Amniotic stem cell (primary cell): ENCODE data around the gene FAM53B.

ENCODE experiments used
- DNase-seq: peaks from one replicate; lab custom pipeline; 2025; lab: John Stamatoyannopoulos, UW

FAM53B gene

GRCh38 chr10:124696446-124697392, 47.5 kb downstream of the FAM53B start:
- DNase-seq: no peak

- no peak for DNase-seq
Observed at GRCh38 chr10:124695259-124695658, 48.9 kb downstream of the FAM53B start.

DNA sequence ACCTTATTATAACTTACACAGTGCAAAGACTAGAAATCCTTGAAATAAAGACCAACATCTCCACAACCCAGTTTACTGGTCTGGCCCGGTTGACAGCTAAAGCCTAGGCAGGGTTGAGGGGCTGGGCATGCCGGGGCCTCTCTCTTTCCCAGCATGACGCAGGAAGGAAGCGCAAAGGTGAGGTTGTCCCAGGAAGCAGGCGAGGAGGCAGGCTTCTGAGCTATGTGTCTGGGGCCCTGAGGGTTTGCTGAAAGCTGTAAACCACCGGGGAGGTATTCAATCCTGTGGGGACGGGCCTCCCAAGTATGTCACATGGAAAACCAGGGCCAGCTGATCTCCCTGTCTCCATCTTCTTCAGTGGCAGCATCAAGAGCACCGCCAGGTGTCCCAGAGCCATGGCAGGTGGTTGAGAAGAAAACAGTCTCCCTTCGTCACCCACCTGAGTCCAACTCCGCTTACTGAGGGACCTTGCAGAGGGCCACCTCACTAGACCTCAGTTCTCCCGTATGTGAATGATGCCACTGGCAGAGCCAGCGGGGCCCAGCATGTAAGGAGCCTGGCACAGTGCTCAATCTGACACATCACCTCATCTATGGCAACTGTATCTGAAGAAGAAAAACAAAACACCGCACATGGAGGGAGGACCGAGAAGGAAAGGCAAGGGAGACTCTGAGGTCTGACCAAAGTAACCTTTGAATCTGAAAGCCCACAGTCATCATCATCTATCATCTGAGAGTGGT, 49.5 kb downstream of the FAM53B start:
- DNase-seq: no peak

DNA sequence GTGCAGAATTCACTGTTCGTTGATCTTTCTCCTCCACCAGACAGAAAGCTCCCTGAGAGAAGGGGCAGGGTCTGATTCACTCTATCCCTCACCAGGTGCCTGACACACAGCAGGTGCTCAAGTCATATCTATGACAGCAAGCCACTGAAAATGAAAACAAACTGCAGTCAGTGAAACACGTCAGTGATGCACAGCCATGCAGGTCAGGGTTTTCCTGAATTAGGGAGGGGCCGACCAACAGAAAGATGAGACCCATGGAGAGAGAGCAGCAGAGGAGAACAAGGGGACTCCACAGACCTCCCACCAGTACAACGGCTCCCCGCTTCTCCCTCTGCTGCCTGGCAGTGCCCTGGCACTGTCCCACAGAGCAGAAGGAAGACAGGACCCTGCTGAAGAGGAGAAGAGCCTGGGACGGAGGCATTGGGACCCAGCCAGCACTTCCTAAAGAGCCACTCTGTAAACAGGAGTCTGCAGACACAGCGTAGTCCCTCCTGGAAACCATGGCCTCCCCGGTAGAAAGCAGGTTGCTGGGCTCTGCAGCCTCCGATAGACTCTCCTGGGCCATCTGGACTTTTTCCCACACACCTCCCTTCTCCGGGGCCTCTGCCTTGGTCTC, 50.3 kb downstream of the FAM53B start:
- DNase-seq: no peak

GRCh38 chr10:124693396-124693795, 50.8 kb downstream of the FAM53B start:
- DNase-seq: no peak

DNA sequence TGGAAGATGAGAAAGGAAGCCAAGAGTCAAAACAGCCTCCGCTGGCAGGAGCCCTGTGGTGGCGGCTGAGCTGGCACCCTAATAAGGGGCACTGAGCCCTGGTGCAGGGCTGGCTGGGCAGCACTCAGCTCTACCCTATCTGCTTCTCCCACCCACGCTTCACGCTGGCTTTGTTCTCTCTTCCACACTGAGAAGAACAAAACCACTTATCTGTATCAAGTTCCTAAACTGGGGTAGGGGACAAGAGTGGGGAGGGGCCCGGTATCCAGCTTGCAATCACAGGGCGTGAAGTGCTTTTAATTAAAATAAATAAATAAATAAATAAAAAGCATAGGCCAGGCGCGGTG, 52.1 kb downstream of the FAM53B start:
- DNase-seq: no peak

GRCh38 chr10:124691421-124692099, 52.6 kb downstream of the FAM53B start:
- DNase-seq: no peak

- DNase-seq: no peak
Observed at GRCh38 chr10:124691002-124691401, 53.2 kb downstream of the FAM53B start.

- no peak for DNase-seq
Observed at GRCh38 chr10:124689911-124690498, 54.2 kb downstream of the FAM53B start.

- DNase-seq: no peak
Observed at GRCh38 chr10:124688889-124689670, 55.1 kb downstream of the FAM53B start.

- no peak for DNase-seq
Observed at GRCh38 chr10:124688386-124688785, 55.8 kb downstream of the FAM53B start.

DNA sequence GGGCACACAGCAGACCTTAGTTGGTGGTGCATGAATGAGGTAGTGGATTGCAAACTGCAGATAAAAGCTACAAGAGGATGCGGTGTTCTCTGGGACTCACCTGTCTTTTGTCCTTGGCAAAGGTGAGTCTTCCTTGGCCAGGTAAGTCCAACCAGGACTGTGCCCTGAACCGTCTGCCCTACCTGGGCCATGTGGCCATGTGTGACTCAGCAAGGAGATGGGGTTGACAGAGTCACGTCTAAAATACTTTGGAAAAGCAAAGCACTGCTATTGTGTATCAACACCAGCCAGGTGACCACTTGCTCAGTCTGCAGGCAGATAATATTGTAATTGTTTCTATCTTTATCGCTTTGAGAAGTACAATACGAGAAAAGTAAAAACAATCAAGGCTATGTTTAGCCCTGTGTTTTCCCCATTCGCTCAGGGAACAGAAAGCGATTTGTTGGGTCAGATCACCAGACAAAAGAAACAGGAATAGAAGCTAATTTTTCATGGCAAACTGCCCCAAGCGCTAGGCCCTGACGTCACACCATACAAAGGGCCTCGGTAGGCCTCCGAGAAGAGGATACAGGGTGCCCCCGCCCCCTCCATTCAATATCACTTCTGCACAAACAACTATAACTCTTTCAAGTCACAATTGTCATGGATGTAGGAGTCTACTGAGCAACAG, 57.3 kb downstream of the FAM53B start:
- DNase-seq: no peak

DNA sequence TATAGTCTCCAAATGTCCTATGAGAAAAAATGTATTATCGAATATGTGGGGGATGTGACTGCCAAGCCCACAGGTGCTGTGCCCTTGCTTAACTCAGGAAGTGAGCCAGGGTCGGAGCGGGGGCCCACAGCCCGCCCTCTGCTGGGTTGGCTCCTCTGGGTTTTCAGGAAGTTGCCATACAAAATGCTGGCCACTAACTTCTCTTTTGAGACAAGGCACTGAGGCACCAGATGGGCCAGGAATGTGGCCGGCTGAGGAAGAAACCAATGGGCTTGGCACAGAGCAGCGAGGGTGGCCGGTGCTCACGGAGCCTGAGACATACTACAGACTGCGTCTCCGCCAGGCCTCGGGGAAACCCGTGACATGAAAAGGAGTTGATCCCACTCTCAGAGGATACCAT, 58.9 kb downstream of the FAM53B start:
- no peak for DNase-seq

DNA sequence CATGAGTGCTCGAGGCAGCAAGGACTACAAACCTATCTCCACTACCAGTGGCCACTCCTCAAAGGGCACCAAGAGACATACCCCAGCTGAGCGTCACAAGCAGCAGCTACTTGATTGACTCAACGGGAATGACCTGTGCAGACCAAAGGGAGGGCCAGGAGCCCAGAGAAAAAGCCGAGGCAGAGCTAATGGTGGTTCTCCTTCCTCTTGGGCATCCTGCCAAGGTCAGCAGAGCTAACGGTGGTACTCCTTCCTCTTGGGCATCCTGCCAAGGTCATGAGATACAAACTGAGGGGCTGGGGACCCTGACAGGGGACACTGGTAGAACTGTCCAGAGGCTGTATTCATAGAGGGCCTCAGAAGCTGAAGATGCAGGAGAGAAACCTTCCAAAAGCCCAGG, 60.4 kb downstream of the FAM53B start:
- no peak for DNase-seq

- no peak for DNase-seq
Observed at GRCh38 chr10:124681626-124682552, 62.3 kb downstream of the FAM53B start.

GRCh38 chr10:124681091-124681490, 63.1 kb downstream of the FAM53B start:
- DNase-seq: no peak

DNA sequence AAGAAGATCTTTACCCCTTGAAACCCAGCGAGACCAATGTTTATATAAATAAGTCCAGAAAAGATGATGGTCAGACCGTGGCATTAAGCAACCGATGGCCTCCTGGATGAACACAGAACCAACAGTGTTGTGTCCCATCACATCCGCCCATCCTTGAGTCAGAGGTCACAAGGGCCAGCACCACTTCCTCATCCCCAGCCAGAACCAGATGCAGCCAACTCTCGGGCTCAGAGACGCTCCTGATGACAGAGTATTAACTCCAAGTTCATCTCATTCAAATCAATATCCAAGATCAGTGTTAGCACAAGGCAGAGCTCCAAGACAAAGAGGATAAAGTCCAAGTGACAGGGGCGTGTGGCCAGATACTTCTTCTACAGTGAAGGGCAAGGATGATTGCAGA, 63.5 kb downstream of the FAM53B start:
- no peak for DNase-seq

DNA sequence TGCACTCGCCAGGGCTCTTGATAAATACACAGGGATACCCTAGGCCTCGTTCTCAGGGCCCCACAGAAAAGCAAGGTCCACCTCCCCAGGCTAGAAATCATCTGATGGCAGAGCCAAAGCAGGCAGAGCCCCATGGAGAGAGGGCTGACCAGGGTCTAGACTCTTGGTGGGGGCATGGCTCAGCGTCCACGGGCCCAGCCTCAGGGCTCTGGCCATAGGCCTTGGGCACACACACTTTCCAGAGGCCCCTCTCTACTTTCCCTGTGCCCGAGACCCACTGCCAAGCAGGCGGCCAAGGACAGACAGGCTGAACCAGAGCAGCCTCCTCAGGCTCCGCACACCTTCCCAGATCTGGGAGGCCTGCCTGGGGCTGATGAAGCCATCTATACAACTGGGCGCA, 64.8 kb downstream of the FAM53B start:
- DNase-seq: no peak

DNA sequence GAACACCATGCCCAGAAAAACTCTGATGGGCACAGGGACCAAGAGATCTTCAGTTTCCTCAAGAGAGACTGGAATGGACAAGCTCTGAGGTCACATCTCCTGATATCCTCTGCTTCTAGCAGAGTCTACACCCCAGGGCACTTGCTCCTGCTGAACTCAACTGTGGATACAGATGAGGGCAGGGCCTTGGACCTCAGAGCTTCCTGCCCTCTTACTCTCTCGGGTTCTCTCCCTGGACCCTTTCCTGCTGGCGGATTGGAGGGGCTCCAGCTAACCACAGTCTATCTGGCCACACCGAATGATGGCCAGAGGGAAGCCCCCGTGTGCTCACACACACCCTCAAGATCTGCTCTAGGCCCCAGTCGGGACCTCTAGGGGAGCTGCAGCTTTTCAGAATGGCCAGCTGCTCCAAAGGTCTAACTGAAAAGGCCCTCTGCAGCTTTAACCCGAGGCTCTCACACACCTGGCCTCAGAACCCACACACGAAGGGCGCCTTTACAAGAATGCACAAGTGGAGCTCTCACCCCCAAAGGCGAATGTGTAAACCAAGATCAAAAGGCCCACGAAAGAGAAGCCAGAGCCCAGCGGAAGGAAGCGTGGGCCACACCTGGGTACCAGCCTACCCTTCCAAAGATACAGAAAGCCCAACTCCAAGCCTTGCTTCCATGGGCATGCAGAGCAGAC, 65.5 kb downstream of the FAM53B start:
- no peak for DNase-seq
